Body of pancreas (tissue), 4 donors: ENCODE measurements around the gene CLIP4. TPM values are rescaled to one million over a fixed set of nuclear protein-coding genes. Genes with fewer than 3 reads are reported as not detected.

Experiments used
- ATAC-seq: fragments of 150-250 bp; one replicate; pipeline ENCODE4 v1.9.1; 2016
- DNase-seq, 4 donors: peaks; one replicate each; pipeline ENCODE4 v3.0.0-alpha.2; 2019
- H3K27ac ChIP-seq, 4 donors: fragments of 200-600 bp; sonication (generic); 1 replicate in 3 of 4; 2 replicates in 1 of 4; pipeline versions ENCODE4 v1.5.1 to v1.6.1; 2016 to 2019; ENCODE audit warnings: mild to moderate bottlenecking in 1 of 4, mixed read lengths in 1 of 4, moderate library complexity in 1 of 4
- H3K27me3 ChIP-seq, 2 donors: fragments of 200-600 bp; sonication (generic); one replicate each; pipeline ENCODE4 v1.6.0; 2016; ENCODE audit warnings: mild to moderate bottlenecking in 1 of 2
- H3K36me3 ChIP-seq, 2 donors: fragments of 200-600 bp; sonication (generic); replicated peaks in 1 of 2; 2 replicates each; pipeline ENCODE4 v1.5.1; 2016; ENCODE audit warnings: low read depth in 2 of 2; ENCODE audit not compliant: insufficient read depth in 1 of 2
- H3K4me1 ChIP-seq: fragments of 200-600 bp; sonication (generic); one replicate; pipeline ENCODE4 v1.6.0; 2016
- H3K4me3 ChIP-seq, 2 donors: fragments of 200-600 bp; sonication (generic); 1 replicate in 1 of 2; 2 replicates in 1 of 2; pipeline ENCODE4 v1.5.1; 2016 to 2019
- H3K9me3 ChIP-seq, 3 donors: fragments of 200-600 bp; sonication (generic); 1 replicate in 2 of 3; 2 replicates in 1 of 3; pipeline ENCODE4 v1.5.1; 2016
- CTCF ChIP-seq, 7 experiments: fragments of 450-650 bp in 4 of 7; fragments of 200-600 bp in 3 of 7; sonication (generic) in 3 of 7; IDR thresholded peaks; one replicate each; pipeline ENCODE4 v1.5.1; 2016 to 2019; ENCODE audit warnings: antibody characterized with exemption in 7 of 7
- POLR2A ChIP-seq, 3 donors: fragments of 450-650 bp; IDR thresholded peaks; one replicate each; pipeline ENCODE4 v1.6.1; 2016; ENCODE audit warnings: antibody characterized with exemption in 3 of 3, mild to moderate bottlenecking in 2 of 3
- WGBS, 2 donors: methylation state at CpG; one replicate each; pipeline ENCODE4 v1.1.5; 2017; 5-methylcytosine and 5-hydroxymethylcytosine counted together
- intact Hi-C: fragments of 100-400 bp; cut with DNase I; formaldehyde crosslinking; loops from one replicate; pipeline ENCODE4 v1.15.1; 2023
- total RNA-seq, 2 donors: library from RNA; depleted of rRNA; stranded (reverse); fragments of >200 nt; gene quantifications; one replicate each; pipeline ENCODE4 v1.1.0, GENCODE V29; 2016

The CLIP4 gene
- total RNA-seq, 2 donors from 2014 or later: 17.5 to 19.7 TPM

GRCh38 chr2:29147963-29148362 is 32.7 kb downstream of the CLIP4 start:
- Histone ChIP-seq H3K4me1 (no peaks in the 10 kb centered on the region), H3K27ac (no peak overlapping the region), H3K27me3 (no peaks in the 10 kb centered on the region), H3K4me3 (no peak overlapping the region), H3K9me3 (no peaks in the 10 kb centered on the region), H3K36me3 (peaks cover 2 to 7% of the 10 kb centered on the region in 2 donors)
- TF ChIP-seq CTCF (IDR thresholded peaks at IDR 0.05) (no peak), POLR2A (IDR thresholded peaks at IDR 0.05) (no peak)
- ATAC-seq (no peak), DNase-seq (no peak)
- intact Hi-C loops: no loop called here
- WGBS, 2 donors: 62 to 69% methylated on average over 3 of the region's 3 CpGs

GRCh38 chr2:29154610-29155009 is 39.4 kb downstream of the CLIP4 start:
- Histone ChIP-seq H3K36me3 (peaks cover 0 to 11% of the 10 kb centered on the region in 2 donors), H3K27ac (no peak overlapping the region), H3K9me3 (no peaks in the 10 kb centered on the region), H3K4me1 (no peaks in the 10 kb centered on the region), H3K27me3 (no peaks in the 10 kb centered on the region), H3K4me3 (no peak overlapping the region)
- 93 to 100% methylated on average over 2 of the region's 2 CpGs for WGBS, 2 donors
- DNase-seq (no peak), ATAC-seq (no peak)
- TF ChIP-seq CTCF (IDR thresholded peaks at IDR 0.05) (no peak), POLR2A (IDR thresholded peaks at IDR 0.05) (no peak)
- intact Hi-C loops: no loop called here

GRCh38 chr2:29155578-29155977 is 40.4 kb downstream of the CLIP4 start:
- Histone ChIP-seq H3K36me3 (peaks cover 0 to 11% of the 10 kb centered on the region in 2 donors), H3K27me3 (no peaks in the 10 kb centered on the region), H3K4me3 (no peak overlapping the region), H3K9me3 (no peaks in the 10 kb centered on the region), H3K27ac (no peak overlapping the region), H3K4me1 (no peaks in the 10 kb centered on the region)
- DNase-seq (no peak), ATAC-seq (no peak)
- TF ChIP-seq POLR2A (IDR thresholded peaks at IDR 0.05) (no peak), CTCF (IDR thresholded peaks at IDR 0.05) (no peak)
- intact Hi-C loops: no loop called here
- 74 to 94% methylated on average over 2 of the region's 2 CpGs for WGBS, 2 donors

GRCh38 chr2:29157131-29157530 is 41.9 kb downstream of the CLIP4 start:
- 75 to 77% methylated on average over 4 of the region's 4 CpGs for WGBS, 2 donors
- H3K9me3 ChIP-seq: no peaks in the 10 kb centered on the region
- intact Hi-C loops: no loop called here
- H3K27ac ChIP-seq: no peak overlapping the region
- peaks cover 0 to 11% of the 10 kb centered on the region in 2 donors for H3K36me3 ChIP-seq
- TF ChIP-seq CTCF (IDR thresholded peaks at IDR 0.05): no peak
- TF ChIP-seq POLR2A (IDR thresholded peaks at IDR 0.05): no peak
- DNase-seq: no peak
- H3K27me3 ChIP-seq: no peaks in the 10 kb centered on the region
- no peaks in the 10 kb centered on the region for H3K4me1 ChIP-seq
- ATAC-seq: no peak
- no peak overlapping the region for H3K4me3 ChIP-seq

- no peaks in the 10 kb centered on the region for H3K9me3 ChIP-seq
- intact Hi-C loops: no loop called here
- no peak overlapping the region for H3K4me3 ChIP-seq
- no peak overlapping the region for H3K27ac ChIP-seq
- WGBS, 2 donors: 38 to 41% methylated on average over 1 of the region's 1 CpG
- H3K36me3 ChIP-seq: peaks cover 0 to 5% of the 10 kb centered on the region in 2 donors
- H3K4me1 ChIP-seq: no peaks in the 10 kb centered on the region
- TF ChIP-seq POLR2A (IDR thresholded peaks at IDR 0.05) (no peak), CTCF (IDR thresholded peaks at IDR 0.05) (no peak)
- no peak for ATAC-seq
- H3K27me3 ChIP-seq: no peaks in the 10 kb centered on the region
- DNase-seq: no peak
Measured at GRCh38 chr2:29159125-29159524, 43.9 kb downstream of the CLIP4 start.
